GM12878 (cell line): ENCODE results near the gene ARMS2. TPM values are rescaled to one million over a fixed set of nuclear protein-coding genes. Genes with fewer than 3 reads are reported as not detected.

Experiments used
- ATAC-seq: fragments of 200-7000 bp; cut with Tn5 transposase; 3 replicates; pipeline ENCODE4 v1.9.1; 2020; ENCODE audit warnings: mild to moderate bottlenecking, moderate library complexity
- BruUV-seq: library from RNA; stranded (reverse); fragments of 400-500 nt; replicated peaks from 2 replicates; lab custom pipeline; 2021; lab: Mats Ljungman, UMichigan
- CTCF ChIA-PET: fragments of 300-600 bp; sonication (Branson Sonifier 250); formaldehyde crosslinking; extraction: SDS; loops from one replicate; lab custom pipeline; 2021; ENCODE audit warnings: inconsistent platforms; lab: Yijun Ruan, JAX
- POLR2A ChIA-PET: fragments of 350-600 bp; formaldehyde crosslinking; extraction: SDS; loops from one replicate; lab custom pipeline; 2021; ENCODE audit warnings: inconsistent platforms; lab: Charles Lee
- RAD21 ChIA-PET: fragments of 300-600 bp; sonication (Branson Sonifier 250); formaldehyde crosslinking; loops from one replicate; lab custom pipeline; 2023; ENCODE audit warnings: antibody characterized with exemption; ENCODE audit not compliant: unreplicated experiment; lab: Charles Lee
- SMC1A ChIA-PET: fragments of 300-600 bp; sonication (Branson Sonifier 250); formaldehyde crosslinking; loops from one replicate; lab custom pipeline; 2023; ENCODE audit not compliant: unreplicated experiment, uncharacterized antibody; lab: Charles Lee
- DNase-seq: peaks from one replicate; pipeline ENCODE4 v3.0.0-alpha.2; 2011; ENCODE audit warnings: low read depth, low spot score
- FAIRE-seq: peaks from 3 replicates; lab custom pipeline; 2011; peaks lifted over from hg19 to GRCh38; lab: Jason Lieb, UNC
- H2AFZ ChIP-seq: 2 replicates; pipeline ENCODE4 v1.6.0; 2011; ENCODE audit warnings: low read depth, low read length, control low read depth; ENCODE audit not compliant: control insufficient read depth
- H3K27ac ChIP-seq: 2 replicates; pipeline ENCODE4 v1.5.1; 2011; ENCODE audit warnings: control low read depth; ENCODE audit not compliant: control insufficient read depth, insufficient read depth
- H3K27me3 ChIP-seq, 2 experiments: replicated peaks in 1 of 2; 2 replicates each; pipeline versions ENCODE4 v1.6.0 to v1.6.1; 2011; ENCODE audit warnings: low read length in 1 of 2; ENCODE audit not compliant: control insufficient read depth in 2 of 2, insufficient read depth in 2 of 2
- H3K36me3 ChIP-seq, 2 experiments: 2 replicates each; pipeline ENCODE4 v1.5.1; 2011; ENCODE audit warnings: low read length in 1 of 2; ENCODE audit not compliant: control insufficient read depth in 2 of 2, insufficient read depth in 2 of 2
- H3K4me1 ChIP-seq: 2 replicates; pipeline ENCODE4 v1.6.1; 2011; ENCODE audit warnings: mild to moderate bottlenecking, low read length, moderate library complexity, mixed read lengths; ENCODE audit not compliant: control insufficient read depth, insufficient read depth
- H3K4me2 ChIP-seq: 2 replicates; pipeline ENCODE4 v1.6.0; 2011; ENCODE audit warnings: control low read depth; ENCODE audit not compliant: control insufficient read depth, insufficient read depth
- H3K4me3 ChIP-seq: fragments of 200-600 bp; sonication (generic); 2 replicates; pipeline ENCODE4 v1.5.1; 2016
- H3K79me2 ChIP-seq: 2 replicates; pipeline ENCODE4 v1.6.0; 2011; ENCODE audit warnings: low read length; ENCODE audit not compliant: control insufficient read depth, insufficient read depth
- H3K9ac ChIP-seq: 2 replicates; pipeline ENCODE4 v1.8.0; 2011; ENCODE audit warnings: low read length, control low read depth, mixed read lengths; ENCODE audit not compliant: control insufficient read depth, insufficient read depth
- H3K9me3 ChIP-seq: replicated peaks from 3 replicates; pipeline ENCODE4 v1.5.1; 2011; ENCODE audit warnings: mild to moderate bottlenecking, low read length; ENCODE audit not compliant: control insufficient read depth, insufficient read depth
- H4K20me1 ChIP-seq: 2 replicates; pipeline ENCODE4 v1.6.0; 2011; ENCODE audit not compliant: control insufficient read depth, insufficient read depth
- ELK1 ChIP-seq: IDR thresholded peaks from 2 replicates; pipeline ENCODE4 v1.6.1; 2012; ENCODE audit warnings: low read depth, low read length, improper control_type of control experiment
- EP300 ChIP-seq, 2 experiments: fragments of 150-350 bp in 1 of 2; IDR thresholded peaks; 2 replicates each; pipeline ENCODE4 v1.6.1; 2011 to 2012; ENCODE audit warnings: low read depth in 2 of 2, low read length in 2 of 2, borderline replicate concordance in 1 of 2, improper control_type of control experiment in 1 of 2, inconsistent platforms in 1 of 2; ENCODE audit not compliant: control insufficient read depth in 1 of 2
- FOXK2 ChIP-seq: fragments of 450-650 bp; IDR thresholded peaks from 2 replicates; pipeline ENCODE4 v1.6.1; 2017; ENCODE audit warnings: mild to moderate bottlenecking, moderate library complexity
- FOXM1 ChIP-seq: IDR thresholded peaks from 2 replicates; pipeline ENCODE4 v1.6.1; 2012; ENCODE audit warnings: low read depth, mild to moderate bottlenecking, inconsistent platforms, low read length, moderate library complexity
- HCFC1 ChIP-seq: fragments of 150-350 bp; IDR thresholded peaks from 2 replicates; pipeline ENCODE4 v1.6.1; 2014; ENCODE audit warnings: low read length
- MAX ChIP-seq: IDR thresholded peaks from 2 replicates; pipeline ENCODE4 v1.6.1; 2012; ENCODE audit warnings: low read depth, low read length, improper control_type of control experiment
- MEF2B ChIP-seq: fragments of 450-650 bp; IDR thresholded peaks from 2 replicates; pipeline ENCODE4 v1.6.1; 2018; ENCODE audit warnings: mild to moderate bottlenecking, moderate library complexity; ENCODE audit not compliant: partially characterized antibody, poor library complexity, severe bottlenecking
- NR2C2 ChIP-seq: IDR thresholded peaks from 2 replicates; pipeline ENCODE4 v1.6.1; 2011; ENCODE audit warnings: borderline replicate concordance, low read depth; ENCODE audit not compliant: control insufficient read depth, insufficient read length
- RB1 ChIP-seq: fragments of 450-650 bp; formaldehyde crosslinking; IDR thresholded peaks from 2 replicates; pipeline ENCODE4 v1.6.1; 2017; ENCODE audit warnings: mild to moderate bottlenecking, borderline replicate concordance
- SRF ChIP-seq, 2 experiments: IDR thresholded peaks; 2 replicates each; pipeline ENCODE4 v1.6.1; 2011; ENCODE audit warnings: low read depth in 2 of 2, low read length in 2 of 2, mild to moderate bottlenecking in 1 of 2, moderate library complexity in 1 of 2
- ZZZ3 ChIP-seq: IDR thresholded peaks from 2 replicates; pipeline ENCODE4 v1.6.1; 2011; ENCODE audit warnings: low read depth; ENCODE audit not compliant: control insufficient read depth, insufficient read length
- WGBS: methylation state at CpG from one replicate; pipeline ENCODE4 v1.1.6; 2016; ENCODE audit warnings: low lambda C conversion rate; ENCODE audit not compliant: insufficient replicate concordance, insufficient coverage; ENCODE audit errors: missing lambda C conversion rate; 5-methylcytosine and 5-hydroxymethylcytosine counted together
- in situ Hi-C: fragments of 300-500 bp; cut with MboI; formaldehyde crosslinking; loops from 9 replicates; pipeline ENCODE4 v1.14.3; 2018; ENCODE audit warnings: mixed read lengths
- intact Hi-C: fragments of 100-400 bp; cut with micrococcal nuclease; formaldehyde crosslinking; loops from one replicate; pipeline ENCODE4 v1.14.2; 2022; ENCODE audit not compliant: unreplicated experiment
- polyA plus RNA-seq, 11 experiments: library from polyadenylated mRNA; depleted of rRNA in 4 of 11; unstranded in 6 of 11; stranded (reverse) in 5 of 11; fragments of >200 nt; fragmentation: Nextera tagmentation in 4 of 11; fragmentation: Illumina TruSeq in 1 of 11; extraction: Ambion mirVana in 4 of 11; extraction: Trizol in 1 of 11; gene quantifications; 1 replicate in 1 of 11; 2 replicates in 10 of 11; pipeline versions ENCODE4 v1.2.1 to v1.2.3, GENCODE V29; 2011 to 2016; ENCODE audit warnings: inconsistent platforms in 2 of 11, missing spikeins in 2 of 11, low read depth in 1 of 11
- total RNA-seq, 4 experiments: library from RNA; depleted of rRNA in 3 of 4; stranded (reverse); fragments of >200 nt in 3 of 4; fragmentation: Illumina TruSeq in 1 of 4; extraction: Trizol in 1 of 4; gene quantifications; 2 replicates each; pipeline versions ENCODE4 v1.2.1 to v1.2.3, GENCODE V29; 2013 to 2021
- TF ChIP-seq, protein P1 (sequence below): fragments of 450-650 bp; formaldehyde crosslinking; IDR thresholded peaks from 2 replicates; pipeline ENCODE4 v1.4.0; 2022; ENCODE audit warnings: mild to moderate bottlenecking, moderate library complexity

ARMS2 gene
- total and polyA plus RNA-seq, 10 of the 15 experiments (the other 5 are each of a cell fraction or from before 2014, with no cell fraction given), result not detected

DNA sequence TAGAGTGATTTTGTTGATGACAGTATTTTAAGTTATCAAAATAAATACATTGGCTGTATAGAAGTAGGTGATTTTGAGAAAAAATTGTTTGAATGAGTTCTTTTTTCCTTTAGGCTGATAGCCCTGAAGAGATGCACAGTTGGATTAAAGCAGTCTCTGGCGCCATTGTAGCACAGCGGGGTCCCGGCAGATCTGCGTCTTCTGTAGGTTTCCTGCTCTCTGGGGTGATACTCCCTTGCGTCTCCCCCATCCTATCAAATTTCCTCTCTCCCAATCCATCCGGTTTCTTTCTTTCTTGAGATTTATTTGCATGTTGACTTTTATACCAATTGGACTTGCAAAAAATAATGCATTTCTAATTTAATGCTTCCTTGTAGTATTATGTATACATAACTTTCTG is 27.6 kb upstream of the ARMS2 start:
- BruUV-seq, result no TSS peak
- CTCF ChIA-PET, result interaction anchor here (4.2 kb wide), 1 partner anchor 128 kb away, joined by 14 read pairs; no protein-coding TSS in a partner anchor

GRCh38 chr10:122427280-122427679 is 27.2 kb upstream of the ARMS2 start:
- no peaks in the 10 kb centered on the region for H3K4me1 ChIP-seq
- no peak overlapping the region for H3K9ac ChIP-seq
- SMC1A ChIA-PET, result no interaction called here
- CTCF ChIA-PET, result interaction anchor here (4.2 kb wide), 1 partner anchor 128 kb away, joined by 14 read pairs; no protein-coding TSS in a partner anchor
- BruUV-seq, result no TSS peak
- H3K4me2 ChIP-seq, result no peak overlapping the region
- RAD21 ChIA-PET, result no interaction called here
- ATAC-seq (no peak), FAIRE-seq (no peak), DNase-seq (no peak)
- POLR2A ChIA-PET, result no interaction called here
- no peaks in the 10 kb centered on the region for H3K9me3 ChIP-seq
- H2AFZ ChIP-seq, result no peak overlapping the region
- in situ Hi-C loops (loop anchor here (5.0 kb wide), 1 partner anchor 80 kb away; no protein-coding TSS in a partner anchor), intact Hi-C loops (no loop called here)
- 10% methylated on average over 2 of the region's 2 CpGs for WGBS
- H3K36me3 ChIP-seq, result no peaks in the 10 kb centered on the region
- no peaks in the 10 kb centered on the region for H3K27me3 ChIP-seq
- H4K20me1 ChIP-seq, result no peaks in the 10 kb centered on the region
- no peaks in the 10 kb centered on the region for H3K79me2 ChIP-seq
- TF ChIP-seq RB1 (no peak), EP300 (IDR thresholded peaks at IDR 0.05; ENCODE audit: borderline replicate concordance in 1 of 2, control insufficient read depth in 1 of 2, low read depth in 2 of 2, low read length in 2 of 2) (no peak), NR2C2 (no peak), HCFC1 (no peak), ZZZ3 (no peak), ELK1 (no peak), MAX (no peak), FOXK2 (no peak)
- TF ChIP-seq, protein P1, sequence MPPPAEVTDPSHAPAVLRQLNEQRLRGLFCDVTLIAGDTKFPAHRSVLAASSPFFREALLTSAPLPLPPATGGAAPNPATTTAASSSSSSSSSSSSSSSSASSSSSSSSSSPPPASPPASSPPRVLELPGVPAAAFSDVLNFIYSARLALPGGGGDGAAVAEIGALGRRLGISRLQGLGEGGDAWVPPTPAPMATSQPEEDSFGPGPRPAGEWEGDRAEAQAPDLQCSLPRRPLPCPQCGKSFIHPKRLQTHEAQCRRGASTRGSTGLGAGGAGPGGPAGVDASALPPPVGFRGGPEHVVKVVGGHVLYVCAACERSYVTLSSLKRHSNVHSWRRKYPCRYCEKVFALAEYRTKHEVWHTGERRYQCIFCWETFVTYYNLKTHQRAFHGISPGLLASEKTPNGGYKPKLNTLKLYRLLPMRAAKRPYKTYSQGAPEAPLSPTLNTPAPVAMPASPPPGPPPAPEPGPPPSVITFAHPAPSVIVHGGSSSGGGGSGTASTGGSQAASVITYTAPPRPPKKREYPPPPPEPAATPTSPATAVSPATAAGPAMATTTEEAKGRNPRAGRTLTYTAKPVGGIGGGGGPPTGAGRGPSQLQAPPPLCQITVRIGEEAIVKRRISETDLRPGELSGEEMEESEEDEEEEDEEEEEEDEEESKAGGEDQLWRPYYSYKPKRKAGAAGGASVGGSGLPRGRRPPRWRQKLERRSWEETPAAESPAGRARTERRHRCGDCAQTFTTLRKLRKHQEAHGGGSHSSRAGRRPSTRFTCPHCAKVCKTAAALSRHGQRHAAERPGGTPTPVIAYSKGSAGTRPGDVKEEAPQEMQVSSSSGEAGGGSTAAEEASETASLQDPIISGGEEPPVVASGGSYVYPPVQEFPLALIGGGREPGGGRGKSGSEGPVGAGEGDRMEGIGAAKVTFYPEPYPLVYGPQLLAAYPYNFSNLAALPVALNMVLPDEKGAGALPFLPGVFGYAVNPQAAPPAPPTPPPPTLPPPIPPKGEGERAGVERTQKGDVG, result no peak
- H3K4me3 ChIP-seq, result no peak overlapping the region
- no peak overlapping the region for H3K27ac ChIP-seq

More for the DNA sequence above, 27.6 kb upstream of the ARMS2 start:
- in situ Hi-C loops (loop anchor here (5.0 kb wide), 1 partner anchor 80 kb away; no protein-coding TSS in a partner anchor), intact Hi-C loops (no loop called here)
- H3K9ac ChIP-seq, result no peak overlapping the region
- FAIRE-seq, result no peak
- no peaks in the 10 kb centered on the region for H3K79me2 ChIP-seq
- no peak overlapping the region for H3K4me3 ChIP-seq
- RAD21 ChIA-PET, result no interaction called here
- no peak for ATAC-seq
- H2AFZ ChIP-seq, result no peak overlapping the region
- no peaks in the 10 kb centered on the region for H4K20me1 ChIP-seq
- no peak for DNase-seq
- H3K4me2 ChIP-seq, result no peak overlapping the region
- no peaks in the 10 kb centered on the region for H3K36me3 ChIP-seq
- SMC1A ChIA-PET, result no interaction called here
- no peaks in the 10 kb centered on the region for H3K27me3 ChIP-seq
- H3K4me1 ChIP-seq, result no peaks in the 10 kb centered on the region
- 65% methylated on average over 6 of the region's 6 CpGs for WGBS
- TF ChIP-seq SRF (IDR thresholded peaks at IDR 0.05; ENCODE audit: low read depth in 2 of 2, low read length in 2 of 2), result no peak
- TF ChIP-seq MEF2B, result no peak
- no peak for TF ChIP-seq FOXM1
- POLR2A ChIA-PET, result no interaction called here
- no peaks in the 10 kb centered on the region for H3K9me3 ChIP-seq
- no peak overlapping the region for H3K27ac ChIP-seq
